A549 (cell line): ENCODE data around the gene TBX5.

ENCODE experiments used
- CEBPB ChIP-seq, 2 experiments: fragments of >200 bp in 1 of 2; sonication (Bioruptor Twin) in 1 of 2; formaldehyde crosslinking in 1 of 2; IDR thresholded peaks; 2 replicates each; pipeline ENCODE4 v1.6.1; 2012 to 2016
- CHD4 ChIP-seq: fragments of 200-600 bp; sonication (generic); IDR thresholded peaks from 2 replicates; pipeline ENCODE4 v1.6.1; 2016; ENCODE audit warnings: antibody characterized with exemption, mild to moderate bottlenecking, borderline replicate concordance
- FOSL2 ChIP-seq, 2 experiments: fragments of 450-650 bp in 1 of 2; fragments of >200 bp in 1 of 2; sonication (Bioruptor Twin) in 1 of 2; formaldehyde crosslinking; IDR thresholded peaks; 2 replicates each; pipeline versions ENCODE4 v1.5.0 to v1.6.1; 2016 to 2020; ENCODE audit warnings: mild to moderate bottlenecking in 1 of 2, moderate library complexity in 1 of 2
- MAZ ChIP-seq: fragments of 150-350 bp; IDR thresholded peaks from 2 replicates; pipeline ENCODE4 v1.6.1; 2014; ENCODE audit warnings: antibody characterized with exemption, low read depth, low read length, borderline replicate concordance
- RARB ChIP-seq: fragments of 250-450 bp; sonication (Bioruptor Pico); IDR thresholded peaks from 2 replicates; pipeline ENCODE4 v1.8.0; 2021; ENCODE audit warnings: mild to moderate bottlenecking, moderate library complexity
- SMC3 ChIP-seq: fragments of >200 bp; sonication (Bioruptor Twin); formaldehyde crosslinking; IDR thresholded peaks from 3 replicates; pipeline ENCODE4 v1.6.1; 2018; ENCODE audit warnings: inconsistent platforms
- TF ChIP-seq, protein P1 (sequence below): fragments of >200 bp; sonication (Bioruptor Twin); formaldehyde crosslinking; IDR thresholded peaks from 3 replicates; pipeline ENCODE4 v1.5.1; 2016

DNA sequence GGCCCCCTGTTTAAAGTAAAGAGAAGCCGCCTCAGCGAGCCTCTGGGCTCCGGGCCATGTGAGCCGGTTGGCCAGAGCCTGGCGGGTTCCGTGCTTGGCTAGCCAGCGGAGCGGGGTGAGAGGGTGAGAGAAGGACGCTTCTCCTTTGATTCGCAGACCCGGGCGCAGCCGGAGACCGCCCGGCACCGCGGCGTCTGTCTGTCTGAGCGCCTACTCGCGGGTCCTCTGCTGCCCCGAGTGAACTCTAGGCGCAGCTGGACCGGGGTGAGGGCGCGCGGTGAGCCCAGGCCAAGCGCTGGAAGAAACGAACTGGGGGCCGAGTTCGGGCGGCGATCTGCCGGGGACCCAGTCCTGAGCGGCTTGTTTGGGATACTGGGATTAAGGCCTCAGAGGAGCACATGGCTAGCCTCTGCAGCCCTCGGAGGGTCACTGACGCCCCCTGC lies 41.4 kb upstream of the TBX5 start:
- TF ChIP-seq, protein P1, sequence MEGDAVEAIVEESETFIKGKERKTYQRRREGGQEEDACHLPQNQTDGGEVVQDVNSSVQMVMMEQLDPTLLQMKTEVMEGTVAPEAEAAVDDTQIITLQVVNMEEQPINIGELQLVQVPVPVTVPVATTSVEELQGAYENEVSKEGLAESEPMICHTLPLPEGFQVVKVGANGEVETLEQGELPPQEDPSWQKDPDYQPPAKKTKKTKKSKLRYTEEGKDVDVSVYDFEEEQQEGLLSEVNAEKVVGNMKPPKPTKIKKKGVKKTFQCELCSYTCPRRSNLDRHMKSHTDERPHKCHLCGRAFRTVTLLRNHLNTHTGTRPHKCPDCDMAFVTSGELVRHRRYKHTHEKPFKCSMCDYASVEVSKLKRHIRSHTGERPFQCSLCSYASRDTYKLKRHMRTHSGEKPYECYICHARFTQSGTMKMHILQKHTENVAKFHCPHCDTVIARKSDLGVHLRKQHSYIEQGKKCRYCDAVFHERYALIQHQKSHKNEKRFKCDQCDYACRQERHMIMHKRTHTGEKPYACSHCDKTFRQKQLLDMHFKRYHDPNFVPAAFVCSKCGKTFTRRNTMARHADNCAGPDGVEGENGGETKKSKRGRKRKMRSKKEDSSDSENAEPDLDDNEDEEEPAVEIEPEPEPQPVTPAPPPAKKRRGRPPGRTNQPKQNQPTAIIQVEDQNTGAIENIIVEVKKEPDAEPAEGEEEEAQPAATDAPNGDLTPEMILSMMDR = no peak
- TF ChIP-seq RARB (CRISPR knock-in tag) = no peak
- no peak for TF ChIP-seq SMC3
- no peak for TF ChIP-seq CHD4
- TF ChIP-seq MAZ = no peak
- no peak for TF ChIP-seq FOSL2 (IDR thresholded peaks at IDR 0.05)
- TF ChIP-seq FOSL2 (CRISPR knock-in tag; IDR thresholded peaks at IDR 0.05) = no peak
- TF ChIP-seq CEBPB (IDR thresholded peaks at IDR 0.05) = no peak
